Liver (tissue), 9 donors: ENCODE results near the gene TANGO6. TPM values are rescaled to one million over a fixed set of nuclear protein-coding genes. Genes with fewer than 3 reads are reported as not detected.

Source experiments
- DNase-seq: peaks from one replicate; pipeline ENCODE4 v3.0.0-alpha.2; 2017; ENCODE audit warnings: low spot score
- H3K27ac ChIP-seq, 2 donors: one replicate each; pipeline ENCODE4 v1.7.0; 2013; ENCODE audit warnings: inconsistent platforms in 2 of 2, low read length in 2 of 2, control low read depth in 1 of 2, low read depth in 1 of 2, mild to moderate bottlenecking in 1 of 2
- H3K27me3 ChIP-seq, 4 donors: one replicate each; pipeline versions ENCODE4 v1.6.1 to v1.7.0; 2013; ENCODE audit warnings: low read length in 3 of 4, inconsistent platforms in 1 of 4, mild to moderate bottlenecking in 1 of 4, moderate library complexity in 1 of 4; ENCODE audit not compliant: control insufficient read depth in 4 of 4, insufficient read depth in 4 of 4
- H3K36me3 ChIP-seq, 4 donors: one replicate each; pipeline versions ENCODE4 v1.6.1 to v1.7.0; 2013; ENCODE audit warnings: low read length in 3 of 4, mild to moderate bottlenecking in 3 of 4, low read depth in 1 of 4, moderate library complexity in 1 of 4; ENCODE audit not compliant: control insufficient read depth in 4 of 4, insufficient read depth in 3 of 4
- H3K4me1 ChIP-seq, 4 donors: one replicate each; pipeline versions ENCODE4 v1.6.1 to v1.7.0; 2013; ENCODE audit warnings: low read length in 3 of 4, mild to moderate bottlenecking in 3 of 4, moderate library complexity in 1 of 4; ENCODE audit not compliant: control insufficient read depth in 4 of 4, insufficient read depth in 4 of 4
- H3K4me3 ChIP-seq, 3 donors: one replicate each; pipeline versions ENCODE4 v1.6.1 to v1.7.0; 2013; ENCODE audit warnings: low read length in 3 of 3, control low read depth in 1 of 3, low read depth in 1 of 3, mild to moderate bottlenecking in 1 of 3
- H3K9ac ChIP-seq, 2 donors: one replicate each; pipeline ENCODE4 v1.7.0; 2013; ENCODE audit warnings: low read length in 2 of 2, mild to moderate bottlenecking in 2 of 2, moderate library complexity in 2 of 2, control low read depth in 1 of 2, low read depth in 1 of 2
- H3K9me3 ChIP-seq, 4 donors: one replicate each; pipeline versions ENCODE4 v1.6.1 to v1.7.0; 2013; ENCODE audit warnings: low read length in 3 of 4; ENCODE audit not compliant: control insufficient read depth in 4 of 4
- EGR1 ChIP-seq, 2 donors: IDR thresholded peaks; 2 replicates each; pipeline ENCODE4 v1.6.1; 2016 to 2018; ENCODE audit warnings: antibody characterized with exemption in 2 of 2, low read depth in 2 of 2
- FOXA1 ChIP-seq: IDR thresholded peaks from 2 replicates; pipeline ENCODE4 v1.6.1; 2016; ENCODE audit warnings: antibody characterized with exemption
- FOXA2 ChIP-seq: IDR thresholded peaks from 2 replicates; pipeline ENCODE4 v1.6.1; 2016; ENCODE audit warnings: antibody characterized with exemption
- GABPA ChIP-seq, 2 donors: IDR thresholded peaks in 1 of 2; conservative IDR thresholded peaks in 1 of 2; 2 replicates each; pipeline ENCODE4 v1.6.1; 2016; ENCODE audit warnings: antibody characterized with exemption in 2 of 2, mild to moderate bottlenecking in 1 of 2, moderate library complexity in 1 of 2
- HNF4A ChIP-seq, 2 donors: conservative IDR thresholded peaks; 2 replicates each; pipeline ENCODE4 v1.6.1; 2016; ENCODE audit warnings: antibody characterized with exemption in 2 of 2, mild to moderate bottlenecking in 2 of 2
- HNF4G ChIP-seq: IDR thresholded peaks from 2 replicates; pipeline ENCODE4 v1.6.1; 2016; ENCODE audit warnings: antibody characterized with exemption
- JUND ChIP-seq, 2 donors: IDR thresholded peaks; 2 replicates each; pipeline ENCODE4 v1.6.1; 2016; ENCODE audit warnings: antibody characterized with exemption in 2 of 2
- NR2F2 ChIP-seq: IDR thresholded peaks from 2 replicates; pipeline ENCODE4 v1.6.1; 2016; ENCODE audit warnings: antibody characterized with exemption
- RAD21 ChIP-seq, 2 donors: IDR thresholded peaks; 2 replicates each; pipeline ENCODE4 v1.6.1; 2016; ENCODE audit warnings: antibody characterized with exemption in 2 of 2, mild to moderate bottlenecking in 2 of 2
- RXRA ChIP-seq, 2 donors: IDR thresholded peaks; 2 replicates each; pipeline ENCODE4 v1.6.1; 2017 to 2018; ENCODE audit warnings: antibody characterized with exemption in 2 of 2, mild to moderate bottlenecking in 1 of 2
- SP1 ChIP-seq: IDR thresholded peaks from 2 replicates; pipeline ENCODE4 v1.6.1; 2018; ENCODE audit warnings: antibody characterized with exemption, mild to moderate bottlenecking
- TAF1 ChIP-seq: conservative IDR thresholded peaks from 2 replicates; pipeline ENCODE4 v1.6.1; 2016; ENCODE audit warnings: antibody characterized with exemption, mild to moderate bottlenecking
- YY1 ChIP-seq: IDR thresholded peaks from 2 replicates; pipeline ENCODE4 v1.6.1; 2016; ENCODE audit warnings: antibody characterized with exemption, mild to moderate bottlenecking
- WGBS: extraction: QIAGEN DNeasy Blood & Tissue Kit; methylation state at CpG from one replicate; pipeline ENCODE4 v1.1.7; 2013; 5-methylcytosine and 5-hydroxymethylcytosine counted together
- polyA plus RNA-seq, 2 donors: library from polyadenylated mRNA; stranded (reverse) in 1 of 2; unstranded in 1 of 2; fragments of 200-250 nt in 1 of 2; fragments of >200 nt in 1 of 2; fragmentation: Nextera tagmentation in 1 of 2; extraction: Ambion mirVana in 1 of 2; gene quantifications; one replicate each; pipeline versions ENCODE4 v1.2.1 to v1.2.3, GENCODE V29; 2013 to 2015
- total RNA-seq, 2 donors: library from RNA; depleted of rRNA; stranded (reverse); fragments of >200 nt; gene quantifications; one replicate each; pipeline ENCODE4 v1.2.3, GENCODE V29; 2014
- TF ChIP-seq, protein P1 (sequence below): IDR thresholded peaks from 2 replicates; pipeline ENCODE4 v1.6.1; 2016; ENCODE audit warnings: antibody characterized with exemption, mild to moderate bottlenecking
- TF ChIP-seq, protein P2 (sequence below): fragments of 150-350 bp; IDR thresholded peaks from 2 replicates; pipeline ENCODE4 v1.5.1; 2017; ENCODE audit warnings: improper control_type of control experiment, low read depth, low read length; ENCODE audit not compliant: missing input control
- TF ChIP-seq, protein P3 (sequence below): IDR thresholded peaks from 2 replicates; pipeline ENCODE4 v1.6.1; 2016; ENCODE audit warnings: antibody characterized with exemption
- TF ChIP-seq, protein P4 (sequence below): IDR thresholded peaks from 2 replicates; pipeline ENCODE4 v1.6.1; 2016; ENCODE audit warnings: antibody characterized with exemption
- TF ChIP-seq, protein P5 (sequence below): IDR thresholded peaks from 2 replicates; pipeline ENCODE4 v1.6.1; 2016; ENCODE audit warnings: antibody characterized with exemption
- donor health status: healthy.
- donor health status: healthy.
- donor health status: healthy.
- donor health status: healthy.
- donor health status: healthy.

The TANGO6 gene
- total and polyA plus RNA-seq, 4 donors: 6.8 to 40.6 (median 10.5) TPM

GRCh38 chr16:68993885-68994284 is 150.6 kb downstream of the TANGO6 start (continued):
- peak; percentile 47 to 69 for TF ChIP-seq HNF4A (conservative IDR thresholded peaks at IDR 0.05)

DNA sequence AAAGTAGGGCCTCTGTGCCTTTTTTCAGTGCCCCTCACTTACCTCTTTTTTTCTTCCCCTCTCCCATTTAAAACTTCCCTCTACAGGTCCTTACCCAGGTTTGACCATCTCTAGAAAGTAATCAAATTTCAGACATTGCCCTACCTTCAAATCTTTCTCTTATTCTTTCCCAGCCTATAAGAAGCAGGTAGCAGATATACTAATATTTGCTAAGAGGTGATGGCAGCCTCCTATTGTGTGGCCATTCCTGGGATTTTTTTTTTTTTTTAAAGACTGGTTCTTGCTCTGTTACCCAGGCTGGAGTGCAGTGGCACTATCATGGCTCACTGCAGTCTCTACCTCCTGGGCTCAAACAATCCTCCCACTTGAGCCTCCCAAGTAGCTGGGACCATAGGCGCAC is 151.0 kb downstream of the TANGO6 start:
- TF ChIP-seq RXRA (IDR thresholded peaks at IDR 0.05): no peak
- TF ChIP-seq HNF4A (conservative IDR thresholded peaks at IDR 0.05): no peak
- TF ChIP-seq, protein P1, sequence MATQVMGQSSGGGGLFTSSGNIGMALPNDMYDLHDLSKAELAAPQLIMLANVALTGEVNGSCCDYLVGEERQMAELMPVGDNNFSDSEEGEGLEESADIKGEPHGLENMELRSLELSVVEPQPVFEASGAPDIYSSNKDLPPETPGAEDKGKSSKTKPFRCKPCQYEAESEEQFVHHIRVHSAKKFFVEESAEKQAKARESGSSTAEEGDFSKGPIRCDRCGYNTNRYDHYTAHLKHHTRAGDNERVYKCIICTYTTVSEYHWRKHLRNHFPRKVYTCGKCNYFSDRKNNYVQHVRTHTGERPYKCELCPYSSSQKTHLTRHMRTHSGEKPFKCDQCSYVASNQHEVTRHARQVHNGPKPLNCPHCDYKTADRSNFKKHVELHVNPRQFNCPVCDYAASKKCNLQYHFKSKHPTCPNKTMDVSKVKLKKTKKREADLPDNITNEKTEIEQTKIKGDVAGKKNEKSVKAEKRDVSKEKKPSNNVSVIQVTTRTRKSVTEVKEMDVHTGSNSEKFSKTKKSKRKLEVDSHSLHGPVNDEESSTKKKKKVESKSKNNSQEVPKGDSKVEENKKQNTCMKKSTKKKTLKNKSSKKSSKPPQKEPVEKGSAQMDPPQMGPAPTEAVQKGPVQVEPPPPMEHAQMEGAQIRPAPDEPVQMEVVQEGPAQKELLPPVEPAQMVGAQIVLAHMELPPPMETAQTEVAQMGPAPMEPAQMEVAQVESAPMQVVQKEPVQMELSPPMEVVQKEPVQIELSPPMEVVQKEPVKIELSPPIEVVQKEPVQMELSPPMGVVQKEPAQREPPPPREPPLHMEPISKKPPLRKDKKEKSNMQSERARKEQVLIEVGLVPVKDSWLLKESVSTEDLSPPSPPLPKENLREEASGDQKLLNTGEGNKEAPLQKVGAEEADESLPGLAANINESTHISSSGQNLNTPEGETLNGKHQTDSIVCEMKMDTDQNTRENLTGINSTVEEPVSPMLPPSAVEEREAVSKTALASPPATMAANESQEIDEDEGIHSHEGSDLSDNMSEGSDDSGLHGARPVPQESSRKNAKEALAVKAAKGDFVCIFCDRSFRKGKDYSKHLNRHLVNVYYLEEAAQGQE: no peak
- TF ChIP-seq JUND (IDR thresholded peaks at IDR 0.05): no peak
- TF ChIP-seq TAF1: no peak
- no peak for TF ChIP-seq YY1
- TF ChIP-seq, protein P2, sequence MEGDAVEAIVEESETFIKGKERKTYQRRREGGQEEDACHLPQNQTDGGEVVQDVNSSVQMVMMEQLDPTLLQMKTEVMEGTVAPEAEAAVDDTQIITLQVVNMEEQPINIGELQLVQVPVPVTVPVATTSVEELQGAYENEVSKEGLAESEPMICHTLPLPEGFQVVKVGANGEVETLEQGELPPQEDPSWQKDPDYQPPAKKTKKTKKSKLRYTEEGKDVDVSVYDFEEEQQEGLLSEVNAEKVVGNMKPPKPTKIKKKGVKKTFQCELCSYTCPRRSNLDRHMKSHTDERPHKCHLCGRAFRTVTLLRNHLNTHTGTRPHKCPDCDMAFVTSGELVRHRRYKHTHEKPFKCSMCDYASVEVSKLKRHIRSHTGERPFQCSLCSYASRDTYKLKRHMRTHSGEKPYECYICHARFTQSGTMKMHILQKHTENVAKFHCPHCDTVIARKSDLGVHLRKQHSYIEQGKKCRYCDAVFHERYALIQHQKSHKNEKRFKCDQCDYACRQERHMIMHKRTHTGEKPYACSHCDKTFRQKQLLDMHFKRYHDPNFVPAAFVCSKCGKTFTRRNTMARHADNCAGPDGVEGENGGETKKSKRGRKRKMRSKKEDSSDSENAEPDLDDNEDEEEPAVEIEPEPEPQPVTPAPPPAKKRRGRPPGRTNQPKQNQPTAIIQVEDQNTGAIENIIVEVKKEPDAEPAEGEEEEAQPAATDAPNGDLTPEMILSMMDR: no peak
- TF ChIP-seq, protein P3, sequence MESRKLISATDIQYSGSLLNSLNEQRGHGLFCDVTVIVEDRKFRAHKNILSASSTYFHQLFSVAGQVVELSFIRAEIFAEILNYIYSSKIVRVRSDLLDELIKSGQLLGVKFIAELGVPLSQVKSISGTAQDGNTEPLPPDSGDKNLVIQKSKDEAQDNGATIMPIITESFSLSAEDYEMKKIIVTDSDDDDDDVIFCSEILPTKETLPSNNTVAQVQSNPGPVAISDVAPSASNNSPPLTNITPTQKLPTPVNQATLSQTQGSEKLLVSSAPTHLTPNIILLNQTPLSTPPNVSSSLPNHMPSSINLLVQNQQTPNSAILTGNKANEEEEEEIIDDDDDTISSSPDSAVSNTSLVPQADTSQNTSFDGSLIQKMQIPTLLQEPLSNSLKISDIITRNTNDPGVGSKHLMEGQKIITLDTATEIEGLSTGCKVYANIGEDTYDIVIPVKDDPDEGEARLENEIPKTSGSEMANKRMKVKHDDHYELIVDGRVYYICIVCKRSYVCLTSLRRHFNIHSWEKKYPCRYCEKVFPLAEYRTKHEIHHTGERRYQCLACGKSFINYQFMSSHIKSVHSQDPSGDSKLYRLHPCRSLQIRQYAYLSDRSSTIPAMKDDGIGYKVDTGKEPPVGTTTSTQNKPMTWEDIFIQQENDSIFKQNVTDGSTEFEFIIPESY: no peak
- no peak for TF ChIP-seq SP1
- TF ChIP-seq FOXA2: no peak
- TF ChIP-seq HNF4G: no peak
- no peak for TF ChIP-seq EGR1 (IDR thresholded peaks at IDR 0.05; ENCODE audit: low read depth in 2 of 2)
- TF ChIP-seq GABPA (IDR thresholded peaks at IDR 0.05 in 1 of 2, conservative IDR thresholded peaks at IDR 0.05 in 1 of 2): no peak
- WGBS: 100% methylated on average over 1 of the region's 1 CpG
- H3K36me3 ChIP-seq: no peaks in the 10 kb centered on the region
- H3K27me3 ChIP-seq: no peaks in the 10 kb centered on the region
- DNase-seq: no peak
- no peak overlapping the region for H3K4me3 ChIP-seq
- H3K9ac ChIP-seq: peak overlapping the region in 1 of 2 donors; percentile 5
- H3K27ac ChIP-seq: peak overlapping the region in 1 of 2 donors; percentile 28
- peaks cover 5 to 9% (median 7%) of the 10 kb centered on the region in 4 donors for H3K4me1 ChIP-seq
- H3K9me3 ChIP-seq: no peaks in the 10 kb centered on the region

DNA sequence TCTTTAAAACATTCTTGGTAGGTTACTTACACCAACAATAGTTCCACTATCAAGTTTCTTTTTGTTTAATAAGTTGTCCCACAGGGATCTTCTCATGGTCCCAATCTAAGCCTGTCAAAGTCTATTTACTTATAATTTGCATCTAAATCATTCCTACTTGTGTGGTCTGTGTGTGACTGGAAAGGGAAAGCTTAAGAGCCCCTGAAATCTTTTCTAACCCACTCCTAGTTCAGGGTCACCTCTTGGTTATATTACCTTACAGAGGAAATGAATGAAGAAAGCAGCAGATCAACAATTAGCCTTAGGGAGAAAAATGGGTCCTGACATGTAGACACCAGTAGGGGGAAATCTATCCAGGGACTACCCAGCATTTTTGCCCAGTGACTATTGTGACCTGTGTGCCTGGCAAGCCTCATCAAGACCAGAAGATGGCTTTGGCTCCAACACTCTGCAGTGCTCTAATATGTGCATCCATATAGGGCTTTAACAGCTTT is 151.7 kb downstream of the TANGO6 start:
- no peaks in the 10 kb centered on the region for H3K9me3 ChIP-seq
- TF ChIP-seq RAD21 (IDR thresholded peaks at IDR 0.05): peak; percentile 65 to 74
- no peak for TF ChIP-seq TAF1
- TF ChIP-seq, protein P4, sequence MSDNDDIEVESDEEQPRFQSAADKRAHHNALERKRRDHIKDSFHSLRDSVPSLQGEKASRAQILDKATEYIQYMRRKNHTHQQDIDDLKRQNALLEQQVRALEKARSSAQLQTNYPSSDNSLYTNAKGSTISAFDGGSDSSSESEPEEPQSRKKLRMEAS: no peak
- no peak for TF ChIP-seq FOXA1
- TF ChIP-seq, protein P2: peak; percentile 36
- TF ChIP-seq, protein P5, sequence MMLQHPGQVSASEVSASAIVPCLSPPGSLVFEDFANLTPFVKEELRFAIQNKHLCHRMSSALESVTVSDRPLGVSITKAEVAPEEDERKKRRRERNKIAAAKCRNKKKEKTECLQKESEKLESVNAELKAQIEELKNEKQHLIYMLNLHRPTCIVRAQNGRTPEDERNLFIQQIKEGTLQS: no peak
- no peak for TF ChIP-seq NR2F2
- TF ChIP-seq, protein P1: no peak
- H3K36me3 ChIP-seq: no peaks in the 10 kb centered on the region
- H3K27ac ChIP-seq: no peak overlapping the region
- H3K4me3 ChIP-seq: no peak overlapping the region
- H3K27me3 ChIP-seq: no peaks in the 10 kb centered on the region
- no peak overlapping the region for H3K9ac ChIP-seq
- H3K4me1 ChIP-seq: peaks cover 5 to 9% (median 7%) of the 10 kb centered on the region in 4 donors
- no peak for DNase-seq
